ENCODE measurements around the gene FOXP1.
A peak's percentile ranks its signal among the peaks of the same experiment; 100 is the strongest.

Gene FOXP1

DNA sequence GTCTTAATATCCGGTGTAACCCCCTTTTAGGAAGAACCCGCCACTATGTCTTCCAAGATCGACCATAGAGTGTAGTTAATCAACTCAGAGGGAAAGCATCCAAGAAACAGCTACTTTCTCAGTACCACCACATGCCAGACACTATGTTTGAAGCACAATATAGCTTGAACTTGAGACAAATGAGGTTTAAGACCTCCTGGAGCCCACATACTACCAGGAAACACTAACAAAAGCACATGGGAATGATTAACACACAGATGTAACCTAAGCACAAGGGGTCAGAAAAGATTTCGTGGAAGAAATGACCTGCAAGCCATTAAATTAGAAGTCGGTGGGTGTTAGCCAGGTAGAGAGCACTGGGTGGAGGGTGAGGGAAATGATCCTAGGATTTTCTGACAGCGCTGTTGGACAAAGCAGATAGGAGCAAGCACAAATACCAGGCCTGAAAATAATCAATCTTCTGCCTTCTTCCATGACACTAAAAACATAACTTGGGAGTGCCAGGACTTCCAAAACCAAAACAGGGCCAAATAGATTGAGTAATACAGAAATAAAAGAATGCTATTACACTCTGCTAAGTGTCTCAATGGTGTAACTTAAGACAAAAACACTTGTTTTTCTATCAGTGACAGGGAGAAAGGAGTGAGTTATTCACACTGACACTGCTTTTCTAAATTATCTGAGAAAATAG lies 213.7 kb downstream of the FOXP1 start:
- peak; percentile 83 for DNase-seq

DNA sequence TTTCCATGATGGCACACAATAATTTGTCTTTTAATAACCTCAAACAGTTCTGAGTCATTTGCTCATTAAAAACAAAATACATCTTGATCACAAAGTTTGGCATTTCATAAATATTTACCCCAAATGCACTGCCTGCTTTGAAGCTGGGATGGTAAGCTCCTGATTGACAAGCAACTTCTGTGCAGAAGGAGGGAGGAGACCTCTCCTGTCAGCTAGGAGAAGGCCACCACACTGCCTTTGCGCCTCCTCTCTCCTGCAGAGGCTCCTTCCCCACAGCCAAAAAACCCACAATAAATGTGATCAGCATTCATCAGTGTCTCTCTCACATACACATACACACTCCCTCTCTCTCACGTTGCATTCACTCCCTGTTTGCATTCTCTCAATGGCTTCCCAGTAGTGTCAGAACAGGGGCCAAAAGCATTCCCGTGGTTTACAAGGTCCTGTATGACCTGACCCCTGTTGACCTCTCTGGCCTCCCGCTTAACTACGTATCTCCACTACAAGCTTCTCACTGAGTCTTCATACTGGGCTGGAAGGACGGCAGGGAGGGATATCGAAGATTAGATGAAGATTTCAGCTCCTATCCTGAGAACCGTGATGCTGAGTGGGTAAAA lies 216.4 kb downstream of the FOXP1 start:
- DNase-seq: no peak

DNA sequence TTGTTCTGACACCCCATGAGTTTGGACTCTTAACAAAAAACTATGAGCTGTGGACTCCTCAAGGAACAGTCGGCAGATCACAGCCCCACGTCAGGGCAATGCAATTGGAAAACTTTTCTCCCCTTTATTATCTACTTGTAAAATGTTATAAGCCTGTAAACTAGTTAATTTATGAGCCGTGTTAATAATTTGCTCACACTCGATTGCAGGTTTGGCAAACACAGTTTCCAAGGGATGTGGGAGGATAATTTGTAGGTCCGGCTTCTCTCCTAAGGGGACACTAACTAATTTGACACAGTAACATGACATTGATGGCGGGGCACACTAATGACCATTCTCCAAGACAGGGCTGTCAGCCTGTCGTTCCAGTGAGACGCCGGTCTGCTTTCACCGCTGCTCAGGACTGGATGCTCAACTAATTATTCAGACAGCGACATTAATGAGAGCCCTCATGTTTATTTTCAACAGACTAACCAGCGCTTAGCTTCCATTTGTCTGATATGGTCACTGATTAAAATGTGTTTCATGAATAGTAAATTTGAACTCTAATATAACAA lies 222.1 kb downstream of the FOXP1 start:
- DNase-seq: no peak

DNA sequence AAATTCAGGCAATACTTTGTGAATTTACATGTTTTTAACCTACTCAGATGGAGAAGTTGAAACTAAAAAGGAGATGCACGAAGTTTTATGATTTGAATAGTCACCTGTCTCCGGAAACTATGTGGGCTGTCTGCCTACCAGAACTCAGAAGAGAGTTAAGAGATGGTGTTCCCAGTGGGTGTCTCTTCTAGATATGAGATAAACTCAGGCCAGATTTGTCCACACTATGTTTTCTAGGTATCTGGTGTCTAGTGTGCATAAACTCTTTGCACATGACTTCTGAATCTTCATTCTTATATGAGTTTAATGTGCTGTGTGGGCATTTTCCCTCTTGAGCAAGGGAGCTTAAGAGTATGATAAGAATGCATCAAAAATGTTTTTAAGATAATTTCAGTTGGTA lies 222.8 kb downstream of the FOXP1 start:
- no peak for DNase-seq

DNA sequence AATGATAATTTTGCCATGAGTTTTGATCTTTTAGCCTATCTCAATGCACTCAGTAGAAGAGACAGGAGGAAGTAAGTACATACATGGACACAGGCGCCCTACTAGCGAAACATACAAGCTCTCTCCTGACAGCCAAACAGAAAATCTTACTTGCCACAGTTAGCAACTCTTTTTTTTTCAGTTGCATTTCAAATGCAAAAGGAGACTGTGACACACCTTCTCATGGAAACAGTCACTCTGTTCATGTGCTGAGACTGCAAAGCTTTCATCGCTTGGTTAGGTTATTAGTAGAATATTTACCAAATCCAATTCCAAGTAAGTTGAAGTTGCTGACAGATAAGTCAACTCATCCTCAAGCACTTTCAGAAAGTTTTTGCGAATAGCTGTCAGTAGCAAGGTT lies 223.3 kb downstream of the FOXP1 start:
- no peak for DNase-seq

DNA sequence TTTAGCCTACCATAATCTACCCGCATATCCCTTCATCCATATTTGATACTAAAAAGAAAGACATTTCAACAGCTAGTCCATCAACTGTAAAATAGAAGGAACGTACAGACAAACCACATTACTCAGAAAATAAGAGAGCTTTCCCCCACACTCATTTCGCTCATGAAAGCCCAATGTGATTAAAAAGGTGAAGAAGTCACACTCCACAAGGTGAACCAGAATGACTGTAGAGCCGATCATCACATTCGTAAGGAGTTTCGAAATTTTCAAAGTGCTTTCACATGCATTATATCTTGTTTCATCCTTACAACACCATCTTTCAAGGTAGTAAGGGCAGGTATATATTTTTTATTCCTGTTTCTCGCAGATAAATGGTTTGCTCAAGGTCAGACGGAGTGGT lies 225.3 kb downstream of the FOXP1 start:
- no peak for DNase-seq

DNA sequence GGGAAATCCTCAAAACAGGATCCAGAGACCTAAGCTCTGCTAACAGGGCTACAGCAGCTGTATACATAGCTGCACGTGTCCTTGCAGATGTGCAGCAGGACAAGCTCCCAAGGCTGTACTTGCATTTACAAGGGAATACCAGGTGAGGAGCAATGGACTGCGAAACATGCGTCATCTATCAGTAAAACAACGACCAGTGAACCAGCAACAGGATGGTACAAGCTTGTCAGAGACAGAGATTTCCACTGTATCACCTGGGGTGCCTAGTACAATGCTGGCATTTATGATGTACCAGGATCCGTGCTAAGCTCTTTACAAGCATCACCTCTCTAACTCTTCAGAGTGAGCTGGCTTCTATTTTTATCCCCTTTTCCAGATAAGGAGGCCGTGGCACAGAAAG lies 227.3 kb downstream of the FOXP1 start:
- DNase-seq: no peak

DNA sequence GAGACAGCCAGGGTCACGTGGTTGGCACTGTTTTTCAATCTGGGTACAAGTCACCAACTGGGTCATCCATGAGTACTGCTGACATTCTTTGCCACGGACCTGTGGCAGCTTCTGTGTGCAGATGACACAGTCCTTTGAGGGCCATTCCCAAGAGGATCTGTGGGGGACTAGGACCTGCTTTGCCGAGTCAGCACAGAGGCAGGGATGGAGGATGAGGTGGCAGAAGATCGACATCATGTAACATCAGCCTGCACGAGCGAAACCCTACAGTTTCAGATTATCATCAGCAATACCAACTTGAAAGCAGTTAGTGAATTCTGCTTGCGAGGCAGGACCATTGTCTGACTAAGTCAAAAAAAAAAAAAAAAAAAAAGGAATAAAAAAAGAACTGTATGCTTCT lies 227.7 kb downstream of the FOXP1 start:
- no peak for DNase-seq

DNA sequence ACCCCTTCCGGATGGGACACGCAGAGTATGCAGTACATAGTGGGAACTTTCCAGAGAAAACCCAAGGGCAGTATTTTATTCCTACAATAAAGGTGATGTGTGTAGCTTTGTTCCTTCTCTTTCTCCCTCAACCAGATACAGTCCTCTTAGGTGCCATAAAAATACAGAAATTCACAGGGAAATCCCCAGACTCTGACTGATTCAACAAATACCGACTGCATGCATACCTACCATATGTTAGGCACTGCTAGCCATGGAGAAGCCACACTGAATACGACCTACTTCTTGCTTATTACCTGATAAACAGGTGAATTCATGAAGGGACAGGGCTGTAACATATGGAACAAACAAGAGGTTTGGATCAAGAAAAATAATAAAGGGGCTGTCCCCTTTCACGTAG lies 228.5 kb downstream of the FOXP1 start:
- no peak for DNase-seq

DNA sequence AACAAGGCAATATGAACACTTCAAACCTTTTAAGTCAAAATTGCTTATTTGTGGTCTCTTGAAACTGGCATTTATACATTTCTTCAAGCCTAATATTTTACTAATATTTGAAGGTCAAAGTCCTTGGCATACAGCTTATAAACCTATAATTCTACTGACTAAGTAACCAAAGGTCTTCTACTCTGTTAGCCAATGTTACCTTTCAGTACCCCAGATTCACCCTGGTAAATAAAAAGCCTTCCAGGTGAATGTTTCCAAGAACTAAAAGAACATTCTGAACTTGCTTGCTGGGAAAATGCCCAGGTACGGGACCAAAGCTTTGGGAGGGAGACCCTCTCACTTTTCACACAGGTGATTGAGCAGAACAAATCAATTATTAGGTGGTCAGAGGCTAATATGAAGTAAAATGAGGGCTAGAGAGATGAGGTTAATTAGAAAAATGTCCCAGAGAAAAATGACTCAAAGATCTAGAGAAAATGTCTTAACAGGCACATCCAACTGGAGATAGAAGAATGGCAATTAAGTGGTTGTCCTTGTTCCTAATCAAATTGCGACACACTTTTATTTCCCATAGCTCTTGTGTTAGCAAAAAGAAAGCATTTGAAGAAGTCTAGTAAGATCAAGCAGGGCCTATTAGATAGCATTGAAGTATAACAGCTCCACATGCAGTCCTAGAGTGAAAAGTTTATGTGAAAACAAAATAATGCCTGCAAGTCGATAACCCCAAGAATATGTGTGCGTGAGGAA lies 232.0 kb downstream of the FOXP1 start:
- no peak for DNase-seq

DNA sequence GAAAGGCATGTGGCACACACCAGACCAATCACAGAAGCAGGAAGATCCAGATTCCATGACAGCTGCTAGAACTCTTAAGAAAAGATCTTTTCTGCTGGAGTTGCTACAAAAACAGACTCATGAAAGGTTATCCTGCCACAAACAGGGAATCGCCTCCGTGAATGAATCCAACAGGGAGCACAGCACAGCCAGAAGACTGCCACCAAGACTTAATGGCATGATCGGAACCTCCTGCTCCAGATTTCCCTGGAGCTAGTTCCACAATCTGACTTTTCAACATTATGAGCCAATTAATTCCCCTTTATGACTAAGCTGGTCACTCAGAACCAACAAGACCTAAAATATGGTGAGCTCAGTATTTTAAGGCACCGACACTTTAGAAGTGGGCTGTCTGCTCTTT lies 232.5 kb downstream of the FOXP1 start:
- no peak for DNase-seq

DNA sequence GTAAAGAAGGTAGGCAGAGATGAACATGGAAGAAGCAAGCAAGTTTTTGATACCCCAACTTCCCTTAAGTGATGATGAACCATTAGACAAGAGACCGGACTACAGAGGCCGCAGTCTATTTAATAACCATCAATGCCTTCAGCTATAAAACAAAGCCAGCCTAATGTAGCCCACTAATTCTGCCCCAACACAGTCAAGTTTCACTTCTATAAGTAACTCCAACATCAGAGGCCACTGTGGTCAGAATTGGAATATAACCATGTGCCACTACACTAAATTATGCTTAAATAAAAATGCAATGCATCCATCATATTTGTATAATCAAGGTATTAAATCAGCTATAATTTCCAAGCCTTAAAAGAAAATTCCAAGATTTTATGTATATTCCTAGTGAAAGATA lies 234.7 kb downstream of the FOXP1 start:
- no peak for DNase-seq

DNA sequence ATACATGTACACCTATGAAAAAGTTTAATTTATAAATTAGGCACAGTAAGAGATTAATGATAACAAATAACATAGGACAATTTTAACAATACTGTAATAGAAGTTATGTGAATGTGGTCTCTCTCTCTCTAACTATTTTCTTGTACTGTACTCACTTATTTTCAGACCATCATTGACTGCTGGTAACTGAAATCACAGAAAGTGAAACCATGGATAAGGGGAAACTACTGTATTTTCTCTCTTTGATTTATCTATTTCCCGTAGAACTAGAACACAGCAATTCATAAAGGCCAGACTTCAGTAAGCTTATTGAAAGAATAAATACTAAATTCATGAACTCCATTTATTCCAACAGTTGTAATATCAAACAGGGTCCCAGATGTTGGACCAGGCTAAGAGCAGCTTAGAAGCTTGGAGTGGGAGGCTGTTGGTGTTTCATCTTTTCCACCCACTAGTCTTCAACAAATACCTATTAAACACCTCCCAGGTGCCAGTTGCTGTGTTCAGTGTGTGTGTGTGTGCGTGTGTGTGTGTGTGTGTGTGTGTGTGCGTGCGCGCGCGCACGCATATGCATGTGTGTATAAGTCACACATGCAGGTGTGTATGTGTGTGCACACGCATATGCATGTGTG lies 235.4 kb downstream of the FOXP1 start:
- DNase-seq: no peak

DNA sequence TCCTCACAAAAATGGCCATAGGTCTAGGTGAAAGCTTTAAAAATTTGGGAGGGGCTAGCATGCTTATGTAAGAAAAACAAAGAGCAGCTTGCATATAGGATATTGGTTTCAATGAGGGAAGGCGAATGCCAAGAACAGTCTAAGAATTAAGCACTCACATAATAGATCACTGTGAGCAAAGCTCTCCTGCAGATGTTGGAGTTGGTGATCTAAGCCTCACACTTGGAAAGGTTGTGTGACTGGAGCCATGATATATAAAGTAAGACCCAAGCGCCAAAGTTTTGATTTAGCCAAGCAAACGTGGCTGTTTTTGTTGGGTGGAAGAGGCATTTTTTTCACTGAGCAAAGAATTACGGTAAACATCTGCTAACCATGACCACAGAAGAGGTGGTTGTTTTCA lies 237.5 kb downstream of the FOXP1 start:
- DNase-seq: peak; percentile 45

DNA sequence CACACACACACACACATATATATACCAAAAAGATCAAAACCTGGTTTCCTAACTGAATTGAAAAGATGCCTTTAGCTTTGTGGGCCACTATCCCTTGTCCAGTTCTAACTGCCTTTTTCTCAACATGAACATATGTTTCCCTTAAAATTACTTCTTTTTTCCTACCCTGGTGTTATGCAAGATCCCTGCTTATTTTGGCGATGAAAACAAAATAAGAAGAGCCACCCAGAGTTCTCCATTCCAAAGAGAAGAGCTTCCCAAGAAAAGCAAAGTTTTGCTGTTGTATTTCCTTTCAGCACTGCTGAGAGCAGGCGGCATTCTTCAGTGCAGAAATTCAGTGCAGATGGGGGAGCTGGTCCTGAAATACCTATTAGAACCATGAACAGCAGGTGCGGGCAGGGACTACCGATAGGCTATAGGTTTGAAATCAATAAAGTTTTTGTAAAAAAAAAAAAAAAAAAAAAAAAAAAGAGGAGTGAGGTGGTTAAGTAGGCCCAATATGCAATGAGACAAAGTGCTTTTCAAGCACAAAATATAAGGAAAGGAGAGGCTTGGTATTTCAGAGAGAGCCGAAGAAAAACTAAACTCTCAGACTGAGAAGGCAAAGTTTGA lies 238.0 kb downstream of the FOXP1 start:
- peak; percentile 41 for DNase-seq

DNA sequence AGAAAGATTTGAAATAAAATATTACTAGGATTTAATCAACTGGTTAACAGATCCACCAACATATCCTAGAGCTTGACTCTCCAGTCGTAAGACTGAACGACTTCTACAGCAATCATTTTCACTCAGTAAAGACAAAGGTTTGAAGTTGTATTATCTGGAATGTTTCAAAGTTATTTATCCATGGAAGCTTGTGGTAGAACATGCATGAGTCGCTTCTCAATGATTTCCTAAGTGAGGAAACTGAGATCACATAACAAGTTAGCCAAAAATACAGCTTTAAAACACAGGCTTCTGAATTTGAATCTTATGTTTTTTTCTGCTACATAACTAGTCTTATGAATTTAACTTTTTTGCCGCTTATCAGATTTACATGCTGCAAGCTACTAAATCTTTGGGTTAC lies 241.8 kb downstream of the FOXP1 start:
- peak; percentile 90 for DNase-seq

DNA sequence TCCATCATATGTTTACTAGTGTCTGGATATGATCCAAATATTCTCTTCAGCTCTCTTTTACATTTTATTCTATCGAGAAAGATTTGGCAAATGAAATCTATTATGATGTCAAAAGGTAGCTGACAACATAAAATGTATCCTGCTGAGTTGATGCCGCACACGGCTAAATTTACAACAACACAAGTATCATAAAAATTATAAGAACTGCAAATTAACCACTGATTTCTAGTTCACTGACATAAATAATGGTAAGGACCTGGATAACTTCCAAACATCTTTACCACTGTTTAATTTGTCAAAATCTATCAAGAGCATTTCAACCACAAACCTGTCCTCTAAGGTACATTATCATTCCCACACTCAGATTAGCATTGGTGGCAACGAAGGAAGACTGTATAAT lies 244.5 kb downstream of the FOXP1 start:
- DNase-seq: peak; percentile 9

DNA sequence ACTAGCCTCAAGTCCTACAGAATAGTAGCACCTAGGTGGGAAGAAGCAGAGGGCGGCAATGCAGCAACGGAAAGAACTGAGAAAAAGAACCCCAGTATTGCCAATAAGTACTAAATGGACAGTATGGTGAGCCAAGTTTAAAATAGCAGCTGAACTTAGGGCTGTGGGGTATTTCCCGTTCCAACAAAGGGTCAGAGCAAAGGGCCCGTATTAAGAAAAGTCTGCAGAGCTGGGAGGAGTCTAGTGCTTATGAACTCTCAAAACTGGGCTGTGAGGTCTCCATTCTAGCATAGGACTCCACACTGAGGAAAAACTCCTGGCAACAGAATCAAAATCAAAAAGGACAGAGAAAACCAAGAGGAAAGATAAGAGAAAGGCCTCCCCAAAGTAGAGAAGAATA lies 250.7 kb downstream of the FOXP1 start:
- no peak for DNase-seq

DNA sequence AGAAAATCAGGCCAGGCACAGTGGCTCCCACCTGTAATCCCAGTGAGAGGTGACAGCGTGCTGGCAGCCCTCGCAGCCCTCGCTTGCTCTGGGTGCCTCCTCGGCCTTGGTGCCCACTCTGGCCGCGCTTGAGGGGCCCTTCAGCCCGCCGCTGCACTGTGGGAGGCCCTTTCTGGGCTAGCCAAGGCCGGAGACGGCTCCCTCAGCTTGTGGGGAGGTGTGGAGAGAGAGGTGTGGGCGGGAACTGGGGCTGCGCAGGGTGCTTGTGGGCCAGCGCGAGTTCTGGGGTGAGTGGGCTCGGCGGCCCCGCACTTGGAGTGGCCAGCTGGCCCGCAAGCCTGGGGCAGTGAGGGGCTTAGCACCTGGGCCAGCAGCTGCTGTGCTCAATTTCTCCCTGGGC lies 252.6 kb downstream of the FOXP1 start:
- no peak for DNase-seq

DNA sequence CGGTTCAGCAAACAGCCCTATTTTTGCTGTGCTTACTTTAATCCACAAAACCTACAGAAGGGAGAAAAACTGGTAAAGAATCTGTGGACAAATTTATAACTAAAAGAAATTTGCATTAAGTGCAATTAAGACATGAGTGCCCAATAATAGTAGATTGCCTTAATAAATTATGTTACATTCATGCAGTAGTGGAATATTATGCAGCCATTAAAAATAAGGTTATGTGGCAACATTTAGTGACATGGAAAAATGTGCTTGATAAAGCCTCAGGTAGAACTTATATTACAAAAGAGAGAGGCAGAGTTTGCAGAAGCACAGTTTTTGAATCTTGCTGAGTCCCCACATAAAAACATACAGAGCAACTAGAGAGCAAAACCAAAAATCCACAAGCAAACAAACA lies 253.0 kb downstream of the FOXP1 start:
- no peak for DNase-seq

DNA sequence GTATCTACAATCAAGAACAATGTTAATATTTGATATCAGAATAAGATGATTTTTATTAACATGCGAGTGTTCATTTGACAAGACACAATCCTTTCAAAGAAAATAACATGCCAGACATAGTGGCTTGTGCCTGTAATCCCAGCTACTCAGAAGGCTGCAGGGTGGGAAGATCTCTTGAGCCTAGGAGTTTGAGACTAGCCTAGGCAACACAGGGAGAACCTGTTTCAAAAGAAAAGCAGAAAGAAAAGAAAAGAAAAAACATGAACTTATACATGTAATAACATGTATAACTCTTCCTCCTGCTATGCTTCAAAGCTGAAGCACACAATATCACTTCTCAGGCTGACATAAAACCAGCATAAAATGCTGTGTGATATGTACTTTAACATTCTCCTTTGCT lies 253.7 kb downstream of the FOXP1 start:
- no peak for DNase-seq

DNA sequence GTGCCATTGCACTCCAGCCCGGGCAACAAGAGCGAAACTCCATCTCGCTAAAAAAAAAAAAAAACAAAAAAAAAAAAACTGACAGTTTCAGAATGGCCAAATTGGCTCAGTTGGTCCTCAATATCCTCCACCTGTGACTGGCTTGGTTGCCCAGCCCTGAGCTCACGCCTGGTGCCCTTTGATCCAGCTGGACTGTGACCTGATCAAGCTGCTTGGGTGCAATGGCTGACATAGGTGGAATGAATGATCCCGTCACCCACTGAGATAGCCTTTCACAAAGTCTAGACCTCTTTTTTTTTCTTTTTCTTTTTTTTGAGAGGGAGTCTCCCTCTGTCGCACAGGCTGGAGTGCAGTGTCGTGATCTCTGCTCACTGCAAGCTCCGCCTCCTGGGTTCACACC lies 254.6 kb downstream of the FOXP1 start:
- no peak for DNase-seq

DNA sequence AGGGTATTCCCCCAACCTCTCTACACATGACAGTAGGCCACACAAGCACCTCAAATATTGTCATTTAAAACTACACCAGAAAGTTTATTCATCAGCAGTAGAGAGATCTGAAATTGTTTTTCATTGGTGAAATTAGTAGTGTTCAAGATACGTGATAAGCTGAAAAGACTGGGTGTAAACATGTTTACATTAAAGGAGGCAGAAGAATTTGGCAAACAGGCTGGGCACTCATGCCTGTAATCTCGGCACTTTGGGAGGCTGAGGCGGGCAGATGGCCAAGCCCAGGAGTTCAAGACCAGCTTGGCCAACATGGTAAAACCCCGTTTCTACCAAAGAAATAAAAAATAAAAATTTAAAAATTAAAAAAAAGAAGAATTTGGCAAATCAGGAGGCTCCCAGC lies 255.6 kb downstream of the FOXP1 start:
- DNase-seq: no peak
